ENCODE results near the gene LIN28B.

The LIN28B gene

GRCh38 chr6:105014954-105015353 lies 58.0 kb downstream of the LIN28B start:
- no peak for DNase-seq (ENCODE audit: low read depth)

- no peak for DNase-seq (ENCODE audit: low read depth)
These were observed 58.6 kb downstream of the LIN28B start for GRCh38 chr6:105015482-105015881.

GRCh38 chr6:105019285-105019684 lies 62.4 kb downstream of the LIN28B start:
- no peak for DNase-seq (ENCODE audit: low read depth)

GRCh38 chr6:105021399-105021798 lies 64.5 kb downstream of the LIN28B start:
- no peak for DNase-seq (ENCODE audit: low read depth)

GRCh38 chr6:105022416-105022815 lies 65.5 kb downstream of the LIN28B start:
- DNase-seq (ENCODE audit: low read depth), result no peak

- DNase-seq (ENCODE audit: low read depth), result no peak
These were observed 67.9 kb downstream of the LIN28B start for GRCh38 chr6:105024803-105025202.

GRCh38 chr6:105028898-105029297 lies 72.0 kb downstream of the LIN28B start:
- DNase-seq (ENCODE audit: low read depth), result no peak

GRCh38 chr6:105029581-105029980 lies 72.7 kb downstream of the LIN28B start:
- no peak for DNase-seq (ENCODE audit: low read depth)

GRCh38 chr6:105034470-105034869 lies 77.6 kb downstream of the LIN28B start:
- no peak for DNase-seq (ENCODE audit: low read depth)

GRCh38 chr6:105035299-105035698 lies 78.4 kb downstream of the LIN28B start:
- no peak for DNase-seq (ENCODE audit: low read depth)

- DNase-seq (ENCODE audit: low read depth), result no peak
These were observed 79.4 kb downstream of the LIN28B start for GRCh38 chr6:105036351-105036750.

- DNase-seq (ENCODE audit: low read depth), result no peak
These were observed 81.4 kb downstream of the LIN28B start for GRCh38 chr6:105038259-105038658.

- no peak for DNase-seq (ENCODE audit: low read depth)
These were observed 85.0 kb downstream of the LIN28B start for GRCh38 chr6:105041880-105042279.

- no peak for DNase-seq (ENCODE audit: low read depth)
These were observed 85.7 kb downstream of the LIN28B start for GRCh38 chr6:105042648-105043047.

- no peak for DNase-seq (ENCODE audit: low read depth)
These were observed 87.1 kb downstream of the LIN28B start for GRCh38 chr6:105043979-105044378.

GRCh38 chr6:105045526-105045925 lies 88.6 kb downstream of the LIN28B start:
- DNase-seq (ENCODE audit: low read depth), result no peak

- DNase-seq (ENCODE audit: low read depth), result no peak
These were observed 95.1 kb downstream of the LIN28B start for GRCh38 chr6:105051941-105052471.

GRCh38 chr6:105056646-105057045 lies 99.7 kb downstream of the LIN28B start:
- no peak for DNase-seq (ENCODE audit: low read depth)

GRCh38 chr6:105057160-105057559 lies 100.3 kb downstream of the LIN28B start:
- no peak for DNase-seq (ENCODE audit: low read depth)

- no peak for DNase-seq (ENCODE audit: low read depth)
These were observed 101.4 kb downstream of the LIN28B start for GRCh38 chr6:105058316-105058715.

GRCh38 chr6:105058846-105059245 lies 101.9 kb downstream of the LIN28B start:
- DNase-seq (ENCODE audit: low read depth), result no peak

GRCh38 chr6:105066233-105066632 lies 109.3 kb downstream of the LIN28B start:
- no peak for DNase-seq (ENCODE audit: low read depth)

GRCh38 chr6:105066836-105067235 lies 109.9 kb downstream of the LIN28B start:
- no peak for DNase-seq (ENCODE audit: low read depth)

- no peak for DNase-seq (ENCODE audit: low read depth)
These were observed 110.4 kb downstream of the LIN28B start for GRCh38 chr6:105067329-105067728.

- DNase-seq (ENCODE audit: low read depth), result no peak
These were observed 111.5 kb downstream of the LIN28B start for GRCh38 chr6:105068407-105068806.
